HEK293 (cell line): ENCODE results near the gene FUBP1.

Source experiments
- ZBTB20 ChIP-seq: fragments of 450-650 bp; formaldehyde crosslinking; IDR thresholded peaks from 2 replicates; pipeline ENCODE4 v1.5.1; 2016; ENCODE audit warnings: missing biosample characterization, missing genetic modification characterization

Gene FUBP1

DNA sequence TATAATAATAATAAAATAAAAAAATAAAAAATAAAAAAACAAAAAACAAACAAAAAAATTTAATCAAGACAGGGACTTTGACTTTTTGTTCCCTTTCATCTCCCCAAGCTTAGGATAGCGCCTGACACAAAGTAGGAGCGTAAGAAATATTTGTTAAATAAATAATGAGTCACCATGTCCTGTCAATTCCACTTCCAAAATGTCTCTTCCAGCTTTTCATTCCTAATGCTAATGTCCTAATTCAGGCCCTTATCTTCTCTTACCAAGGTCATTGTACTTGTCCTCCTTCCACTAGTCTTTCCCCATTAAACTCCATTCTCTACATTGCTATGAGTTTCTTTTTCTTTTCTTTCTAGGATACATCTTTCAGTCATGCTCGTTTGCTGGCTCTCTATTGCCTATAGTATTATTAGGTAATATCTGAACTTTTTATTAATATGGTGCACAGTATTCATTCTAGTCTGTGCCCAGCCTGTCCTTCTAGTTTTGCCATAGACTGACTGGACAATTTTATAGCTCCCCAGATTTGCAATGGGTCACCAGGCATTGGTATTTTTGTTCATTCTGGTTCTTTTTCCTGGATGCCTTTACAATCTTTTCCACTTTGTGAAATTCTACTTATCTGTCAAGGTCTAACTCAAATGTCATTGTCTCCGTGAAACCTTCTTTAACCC, 79.1 kb downstream of the FUBP1 start (continued):
- no peak for TF ChIP-seq ZBTB20 (tag by site-specific recombination)
